GM12873 (cell line): ENCODE measurements around the gene PPHLN1.

Experiments
- TF ChIP-seq, protein P1 (sequence below): IDR thresholded peaks from 2 replicates; pipeline ENCODE4 v1.5.1; 2012; ENCODE audit warnings: low read depth, mild to moderate bottlenecking, moderate library complexity, low read length, control low read depth; ENCODE audit not compliant: insufficient read depth; ENCODE audit errors: missing control alignments

The PPHLN1 gene

DNA sequence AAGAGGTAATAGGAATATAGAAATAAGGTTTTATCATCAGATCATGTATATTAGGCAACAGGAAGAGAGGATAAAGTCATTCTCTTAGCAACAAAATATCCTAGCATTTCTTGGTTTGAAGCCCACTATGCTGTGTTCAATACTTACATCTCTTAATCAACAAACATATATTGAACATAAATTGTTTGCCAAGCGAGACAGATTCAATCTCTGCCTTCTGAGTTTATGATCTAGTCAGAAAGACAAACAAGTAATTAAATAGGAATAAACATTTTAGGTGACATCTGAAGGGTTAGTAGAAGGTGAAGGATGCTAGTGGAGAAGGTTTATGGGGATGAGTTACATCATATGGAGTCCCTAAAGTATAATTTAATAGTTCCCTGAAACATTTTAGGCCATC is 54.8 kb downstream of the PPHLN1 start:
- TF ChIP-seq, protein P1, sequence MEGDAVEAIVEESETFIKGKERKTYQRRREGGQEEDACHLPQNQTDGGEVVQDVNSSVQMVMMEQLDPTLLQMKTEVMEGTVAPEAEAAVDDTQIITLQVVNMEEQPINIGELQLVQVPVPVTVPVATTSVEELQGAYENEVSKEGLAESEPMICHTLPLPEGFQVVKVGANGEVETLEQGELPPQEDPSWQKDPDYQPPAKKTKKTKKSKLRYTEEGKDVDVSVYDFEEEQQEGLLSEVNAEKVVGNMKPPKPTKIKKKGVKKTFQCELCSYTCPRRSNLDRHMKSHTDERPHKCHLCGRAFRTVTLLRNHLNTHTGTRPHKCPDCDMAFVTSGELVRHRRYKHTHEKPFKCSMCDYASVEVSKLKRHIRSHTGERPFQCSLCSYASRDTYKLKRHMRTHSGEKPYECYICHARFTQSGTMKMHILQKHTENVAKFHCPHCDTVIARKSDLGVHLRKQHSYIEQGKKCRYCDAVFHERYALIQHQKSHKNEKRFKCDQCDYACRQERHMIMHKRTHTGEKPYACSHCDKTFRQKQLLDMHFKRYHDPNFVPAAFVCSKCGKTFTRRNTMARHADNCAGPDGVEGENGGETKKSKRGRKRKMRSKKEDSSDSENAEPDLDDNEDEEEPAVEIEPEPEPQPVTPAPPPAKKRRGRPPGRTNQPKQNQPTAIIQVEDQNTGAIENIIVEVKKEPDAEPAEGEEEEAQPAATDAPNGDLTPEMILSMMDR, result no peak

DNA sequence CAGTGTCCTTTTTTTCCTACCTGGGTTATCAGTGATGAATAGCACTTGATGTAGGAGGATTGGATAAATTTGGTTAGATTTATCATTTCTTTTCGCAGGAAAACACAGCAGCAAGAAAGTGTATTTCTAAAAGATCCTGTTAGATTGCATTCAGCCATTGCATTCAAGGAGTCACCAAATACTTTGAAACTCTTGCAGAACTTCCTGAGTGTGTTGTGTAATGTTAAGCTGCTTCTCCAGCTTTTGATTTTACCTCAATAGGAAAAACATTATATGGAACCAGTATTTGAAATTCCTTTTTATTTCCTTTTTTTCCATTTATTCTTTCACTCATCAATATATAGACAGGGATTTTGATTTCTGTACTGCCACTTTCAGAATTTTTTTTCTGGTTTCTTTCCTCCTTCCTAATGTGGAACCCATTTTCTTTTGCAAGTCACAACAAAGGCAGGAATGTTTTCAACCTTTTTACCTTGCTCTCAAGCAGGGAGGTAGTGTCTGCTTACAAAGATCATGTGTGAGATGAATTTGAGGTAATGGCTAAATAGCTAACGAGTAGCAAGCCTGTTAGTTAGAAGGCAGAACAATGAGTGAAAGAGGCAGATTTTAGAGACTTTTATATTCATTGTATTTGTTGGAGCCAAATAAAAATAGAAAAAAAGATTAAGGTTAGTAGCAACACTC is 56.2 kb downstream of the PPHLN1 start:
- TF ChIP-seq, protein P1, result no peak

DNA sequence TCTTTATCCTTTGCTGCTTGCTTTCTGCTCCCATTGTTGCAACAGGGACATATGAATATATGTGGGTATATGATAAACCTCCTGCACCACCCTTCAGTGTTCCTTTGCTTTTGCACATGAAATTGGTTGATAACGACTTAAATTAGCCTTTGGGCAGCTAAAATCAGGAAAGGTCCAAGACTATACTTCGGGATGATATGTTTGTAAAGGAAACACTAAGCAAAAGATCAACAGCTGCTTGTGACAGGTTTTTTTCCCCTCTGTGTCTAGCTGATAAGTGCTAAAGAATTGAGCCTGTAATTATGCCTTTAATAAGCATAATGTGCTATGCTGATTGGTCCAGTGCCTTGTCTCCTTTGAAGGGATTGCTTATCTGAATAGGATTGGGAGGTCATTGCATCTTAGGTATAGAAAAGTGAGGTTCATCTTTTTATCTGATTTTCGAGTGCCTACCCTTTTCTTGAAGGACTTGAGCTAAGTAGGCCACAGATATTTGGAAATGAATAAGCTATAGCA is 59.4 kb downstream of the PPHLN1 start:
- TF ChIP-seq, protein P1, result no peak

DNA sequence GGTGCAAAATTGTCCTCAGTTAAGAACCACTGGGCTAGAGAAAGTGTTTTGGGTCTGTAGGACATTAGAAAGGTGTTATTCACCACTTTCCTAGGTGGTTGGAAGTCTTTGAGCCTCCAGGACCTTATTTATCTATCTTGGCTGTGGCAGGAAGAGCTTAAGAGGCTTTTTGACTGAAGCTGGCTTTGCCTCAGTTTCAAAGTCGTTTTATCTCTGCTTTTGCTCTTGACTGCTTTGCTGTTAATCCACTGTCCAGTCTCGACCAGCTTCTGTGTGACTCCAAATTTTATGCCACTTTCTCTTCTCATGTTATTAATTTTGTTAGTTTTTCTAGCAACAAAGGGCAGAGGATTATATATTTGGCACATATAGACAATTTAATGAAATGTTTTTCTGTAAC is 60.3 kb downstream of the PPHLN1 start:
- TF ChIP-seq, protein P1, result no peak

DNA sequence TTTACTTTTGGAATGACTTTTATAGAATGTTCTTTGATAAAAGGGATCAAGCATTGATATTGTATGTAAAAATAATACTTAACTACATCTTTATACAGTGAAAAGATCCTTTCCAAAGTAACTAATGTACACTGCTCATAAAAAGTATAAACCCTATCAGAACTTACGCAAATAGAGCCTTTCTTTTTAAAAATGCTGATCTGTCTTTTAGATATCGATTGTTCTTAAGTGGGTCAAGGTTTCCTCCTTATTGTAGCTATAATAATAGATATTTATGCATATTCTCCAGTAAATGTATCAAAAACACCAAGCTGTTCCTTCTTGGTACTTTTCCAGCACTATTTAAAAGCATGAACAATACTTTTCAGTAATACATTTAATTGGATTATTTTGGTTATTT is 68.5 kb downstream of the PPHLN1 start:
- TF ChIP-seq, protein P1, result no peak

DNA sequence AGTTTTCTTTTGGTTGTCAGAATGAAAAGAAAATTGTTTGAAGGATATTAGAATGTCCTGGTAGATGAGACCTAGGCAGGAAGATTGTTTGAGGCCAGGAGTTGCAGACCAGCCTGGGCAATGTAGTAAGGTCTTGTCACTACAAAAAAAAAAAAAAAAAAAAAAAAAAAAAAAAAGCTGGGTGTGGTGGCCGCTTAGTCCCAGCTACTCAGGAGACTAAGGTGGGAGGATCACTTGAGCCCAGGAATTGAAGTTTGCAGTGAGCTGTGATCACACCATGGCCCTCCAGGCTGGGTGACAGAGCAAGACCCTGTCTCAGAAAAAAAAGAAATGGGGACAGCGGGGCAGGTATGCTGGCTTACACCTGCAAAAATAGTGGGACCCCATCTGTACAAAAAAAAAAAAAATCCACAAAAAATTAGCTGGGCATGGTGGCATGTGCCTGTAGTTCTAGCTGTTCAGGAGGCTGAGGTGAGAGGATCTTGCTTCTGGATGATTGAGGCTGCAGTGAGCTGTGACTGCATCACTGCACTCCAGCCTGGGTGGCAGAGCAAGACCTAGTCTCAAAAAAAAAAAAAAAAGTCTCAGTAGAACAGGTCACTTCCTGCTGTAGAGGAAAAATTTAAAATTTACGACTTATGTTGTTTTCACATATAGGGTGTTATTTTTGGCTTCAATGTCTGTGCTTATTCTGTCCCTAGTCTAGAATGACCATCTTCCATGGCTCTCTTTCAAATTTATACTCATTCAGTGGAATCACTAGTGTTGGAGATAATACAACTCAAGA is 70.7 kb downstream of the PPHLN1 start:
- TF ChIP-seq, protein P1, result no peak

DNA sequence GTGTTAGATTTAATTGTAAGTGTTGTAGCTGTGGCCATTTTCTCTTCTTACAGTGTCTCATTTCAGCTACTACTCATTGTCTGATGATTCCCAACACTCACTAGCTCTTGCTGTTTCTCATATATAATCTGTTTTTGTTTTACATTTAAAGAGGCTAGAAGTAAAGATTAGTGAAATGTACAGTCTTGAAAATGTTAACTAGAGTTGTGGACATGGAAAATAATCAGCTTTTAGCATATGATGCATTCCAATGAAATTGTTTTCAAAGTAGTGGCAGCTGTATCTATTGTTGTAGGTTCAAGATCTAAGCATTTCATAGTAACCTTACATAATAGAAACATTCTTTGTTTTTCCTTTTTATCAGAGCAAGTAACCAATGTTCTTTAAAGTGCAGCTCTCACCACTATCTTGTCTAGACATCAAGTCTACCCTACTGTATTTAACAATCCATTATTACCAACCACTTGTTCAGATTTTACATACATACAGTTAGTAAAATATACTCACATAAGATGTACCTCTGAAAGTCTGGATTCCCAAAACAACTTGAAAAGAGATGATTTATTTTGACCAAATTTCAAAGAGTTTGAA is 76.9 kb downstream of the PPHLN1 start:
- TF ChIP-seq, protein P1, result no peak
